DOHH2 (cell line): ENCODE measurements around the gene KRT73.

Experiments
- H3F3A ChIP-seq: fragments of 200-600 bp; sonication (generic), shearing (Covaris generic); 2 replicates; pipeline ENCODE4 v1.6.0; 2016; ENCODE audit warnings: antibody characterized with exemption, mild to moderate bottlenecking; ENCODE audit not compliant: control insufficient read depth, insufficient read depth
- H3K27ac ChIP-seq: fragments of 200-600 bp; sonication (generic); 2 replicates; pipeline ENCODE4 v1.5.1; 2014; ENCODE audit warnings: low read depth, mild to moderate bottlenecking, low read length, moderate library complexity
- H3K27me3 ChIP-seq: fragments of 200-600 bp; sonication (generic); 2 replicates; pipeline ENCODE4 v1.6.1; 2014; ENCODE audit warnings: mild to moderate bottlenecking, low read length, mixed read lengths; ENCODE audit not compliant: control insufficient read depth
- H3K36me3 ChIP-seq: fragments of 200-600 bp; sonication (generic); 2 replicates; pipeline ENCODE4 v1.6.1; 2014; ENCODE audit warnings: mild to moderate bottlenecking, low read length, moderate library complexity, mixed read lengths; ENCODE audit not compliant: control insufficient read depth
- H3K4me1 ChIP-seq: fragments of 200-600 bp; sonication (generic); 2 replicates; pipeline ENCODE4 v1.6.1; 2014; ENCODE audit warnings: mild to moderate bottlenecking, low read length, mixed read lengths; ENCODE audit not compliant: control insufficient read depth
- H3K4me2 ChIP-seq: fragments of 200-600 bp; sonication (generic); 2 replicates; pipeline ENCODE4 v1.6.0; 2014; ENCODE audit warnings: mild to moderate bottlenecking, low read length, moderate library complexity
- H3K4me3 ChIP-seq: fragments of 200-600 bp; sonication (generic); 2 replicates; pipeline ENCODE4 v1.5.1; 2014; ENCODE audit warnings: mild to moderate bottlenecking, low read length, mixed read lengths
- H3K79me2 ChIP-seq: fragments of 200-600 bp; sonication (generic); 2 replicates; pipeline ENCODE4 v1.6.1; 2014; ENCODE audit warnings: mild to moderate bottlenecking, low read length, mixed read lengths; ENCODE audit not compliant: control insufficient read depth
- H3K9me2 ChIP-seq: fragments of 200-600 bp; sonication (generic); replicated peaks from 2 replicates; pipeline ENCODE4 v1.6.1; 2014; ENCODE audit warnings: mild to moderate bottlenecking, low read length, mixed read lengths; ENCODE audit not compliant: control insufficient read depth
- H3K9me3 ChIP-seq: fragments of 200-600 bp; sonication (generic); 2 replicates; pipeline ENCODE4 v1.6.1; 2014; ENCODE audit warnings: antibody characterized with exemption, low read length, mixed read lengths; ENCODE audit not compliant: control insufficient read depth, insufficient read depth
- H4K20me1 ChIP-seq: fragments of 200-600 bp; sonication (generic); 2 replicates; pipeline ENCODE4 v1.6.0; 2014; ENCODE audit warnings: low read depth, mild to moderate bottlenecking, antibody characterized with exemption, low read length, moderate library complexity; ENCODE audit not compliant: control insufficient read depth, insufficient read depth
- CTCF ChIP-seq: fragments of 200-600 bp; sonication (generic); IDR thresholded peaks from one replicate; pipeline ENCODE4 v1.5.1; 2014; ENCODE audit warnings: antibody characterized with exemption, mild to moderate bottlenecking, low read depth, low read length; ENCODE audit not compliant: poor library complexity, severe bottlenecking
- EZH2phosphoT487 ChIP-seq: fragments of 200-600 bp; sonication (generic); IDR thresholded peaks from 2 replicates; pipeline ENCODE4 v1.6.1; 2017; ENCODE audit warnings: borderline replicate concordance, mild to moderate bottlenecking, antibody characterized with exemption, low read length, moderate library complexity, mixed read lengths

KRT73 gene

DNA sequence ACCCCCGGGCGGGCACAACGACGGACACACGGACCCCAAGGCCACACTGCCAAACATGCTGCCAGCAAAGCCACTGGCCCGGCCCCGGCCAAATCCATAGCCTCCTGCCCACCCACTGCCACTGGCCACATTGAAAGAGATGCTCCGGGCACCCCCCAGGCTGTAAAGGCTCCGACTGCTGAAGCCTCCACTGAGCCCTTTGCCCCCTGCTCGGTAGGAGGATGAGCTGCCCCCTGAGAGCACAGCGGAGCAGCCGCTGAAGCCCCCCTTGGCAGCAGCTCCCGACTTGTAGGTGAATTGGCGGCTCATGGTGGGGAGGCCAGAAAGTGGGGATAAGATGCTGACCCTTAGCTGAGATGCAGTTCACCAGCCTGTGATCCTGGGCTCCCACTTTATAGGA, at the start of gene KRT73:
KRT73 (minus strand) TSS at position 344 of the 400 bp plus-strand sequence; CDS start at position 309, 35 bp downstream.
- TF ChIP-seq CTCF (no peak), EZH2phosphoT487 (no peak)
- Histone ChIP-seq H3K4me3 (no peak within 1 kb of the TSS), H3K36me3 (no peaks in the 10 kb centered on the region), H3K9me2 (no peaks in the 10 kb centered on the region), H3K27ac (no peak within 1 kb of the TSS), H3K4me1 (no peaks in the 10 kb centered on the region), H3F3A (no peaks in the 10 kb centered on the region), H3K27me3 (peaks cover 9% of the 10 kb centered on the region), H4K20me1 (no peaks in the 10 kb centered on the region), H3K9me3 (no peaks in the 10 kb centered on the region), H3K4me2 (no peak within 1 kb of the TSS), H3K79me2 (no peaks in the 10 kb centered on the region)

DNA sequence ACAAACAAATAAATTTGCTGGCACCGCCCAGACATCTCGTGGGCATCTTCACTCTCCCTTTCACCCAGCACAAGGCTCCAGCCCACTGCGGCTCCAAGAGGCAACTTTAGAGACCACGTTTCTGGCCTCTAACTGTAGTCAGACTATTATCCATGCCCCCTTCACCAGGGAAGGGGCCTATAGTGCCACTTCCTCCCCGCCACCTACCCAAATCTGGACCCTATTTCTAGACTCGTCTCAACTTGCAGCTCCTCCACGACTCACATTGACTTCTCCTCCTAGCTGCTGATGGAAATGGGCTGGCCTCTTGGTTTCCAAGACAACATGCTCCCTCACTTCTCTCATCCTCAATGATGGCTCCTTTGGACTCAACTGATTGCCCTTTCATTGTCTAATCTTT, 49.6 kb upstream of the KRT73 start:
- Histone ChIP-seq H3K4me2 (no peak overlapping the region), H3F3A (no peaks in the 10 kb centered on the region), H3K4me3 (no peak overlapping the region), H3K9me2 (no peaks in the 10 kb centered on the region), H3K27ac (no peak overlapping the region), H3K9me3 (no peaks in the 10 kb centered on the region), H4K20me1 (no peaks in the 10 kb centered on the region), H3K79me2 (no peaks in the 10 kb centered on the region), H3K27me3 (peaks cover under 1% of the 10 kb centered on the region; the same call in 1 of the 2 replicates), H3K36me3 (no peaks in the 10 kb centered on the region), H3K4me1 (no peaks in the 10 kb centered on the region)
- TF ChIP-seq CTCF (no peak), EZH2phosphoT487 (no peak)

- H3K9me3 ChIP-seq: no peaks in the 10 kb centered on the region
- no peaks in the 10 kb centered on the region for H3K9me2 ChIP-seq
- no peaks in the 10 kb centered on the region; the same call in 1 of the 2 replicates for H3K27me3 ChIP-seq
Observed at GRCh38 chr12:52667509-52667908, 49.1 kb upstream of the KRT73 start.

More at GRCh38 chr12:52667509-52667908, 49.1 kb upstream of the KRT73 start:
- no peak overlapping the region for H3K4me3 ChIP-seq
- H3F3A ChIP-seq: no peaks in the 10 kb centered on the region
- H3K36me3 ChIP-seq: no peaks in the 10 kb centered on the region
- no peaks in the 10 kb centered on the region for H3K79me2 ChIP-seq
- no peak overlapping the region for H3K4me2 ChIP-seq
- TF ChIP-seq CTCF (no peak), EZH2phosphoT487 (no peak)
- no peaks in the 10 kb centered on the region for H4K20me1 ChIP-seq
- no peaks in the 10 kb centered on the region for H3K4me1 ChIP-seq
- no peak overlapping the region for H3K27ac ChIP-seq
